Neuronal stem cell (in vitro differentiated cells): ENCODE results near the gene GTF2F1.

ENCODE experiments used
- DNase-seq: peaks from one replicate; pipeline ENCODE4 v3.0.0-alpha.2; 2013; ENCODE audit warnings: low spot score
- H2AFZ ChIP-seq: one replicate; pipeline ENCODE4 v1.6.1; 2013; ENCODE audit warnings: mild to moderate bottlenecking, low read length, inconsistent platforms
- H2AK5ac ChIP-seq: 2 replicates; pipeline ENCODE4 v1.6.1; 2013; ENCODE audit warnings: low read depth, mild to moderate bottlenecking, inconsistent platforms, low read length, moderate library complexity, mixed read lengths
- H2BK120ac ChIP-seq: 2 replicates; pipeline ENCODE4 v1.6.1; 2013; ENCODE audit warnings: low read depth, mild to moderate bottlenecking, inconsistent platforms, low read length, moderate library complexity, mixed read lengths
- H2BK12ac ChIP-seq: one replicate; pipeline ENCODE4 v1.6.1; 2013; ENCODE audit warnings: low read length, inconsistent platforms
- H2BK15ac ChIP-seq: 2 replicates; pipeline ENCODE4 v1.6.1; 2013; ENCODE audit warnings: mild to moderate bottlenecking, low read length, inconsistent platforms, mixed read lengths
- H2BK5ac ChIP-seq: one replicate; pipeline ENCODE4 v1.6.1; 2013; ENCODE audit warnings: inconsistent platforms, mild to moderate bottlenecking, low read length, moderate library complexity
- H3K14ac ChIP-seq: one replicate; pipeline ENCODE4 v1.6.1; 2013; ENCODE audit warnings: low read length, inconsistent platforms
- H3K18ac ChIP-seq: 2 replicates; pipeline ENCODE4 v1.6.1; 2013; ENCODE audit warnings: low read length, inconsistent platforms
- H3K23ac ChIP-seq: 2 replicates; pipeline ENCODE4 v1.6.1; 2013; ENCODE audit warnings: low read depth, mild to moderate bottlenecking, mixed read lengths, low read length, inconsistent platforms; ENCODE audit not compliant: poor library complexity
- H3K27ac ChIP-seq: replicated peaks from 3 replicates; pipeline ENCODE4 v1.5.1; 2013; ENCODE audit warnings: low read length, inconsistent platforms
- H3K27me3 ChIP-seq, 3 experiments: 2 replicates each; pipeline ENCODE4 v1.6.1; 2013; ENCODE audit warnings: low read length in 3 of 3, mild to moderate bottlenecking in 2 of 3, inconsistent platforms in 1 of 3, low read depth in 1 of 3, mixed read lengths in 1 of 3, moderate library complexity in 1 of 3; ENCODE audit not compliant: control insufficient read depth in 3 of 3, insufficient read depth in 3 of 3
- H3K36me3 ChIP-seq, 2 donors: replicated peaks in 1 of 2; 2 replicates each; pipeline ENCODE4 v1.6.1; 2013; ENCODE audit warnings: low read length in 2 of 2; ENCODE audit not compliant: control insufficient read depth in 2 of 2, insufficient read depth in 2 of 2
- H3K4ac ChIP-seq: 2 replicates; pipeline ENCODE4 v1.6.1; 2013; ENCODE audit warnings: inconsistent platforms, mild to moderate bottlenecking, low read length, moderate library complexity
- H3K4me1 ChIP-seq, 2 donors: 1 replicate in 1 of 2; 2 replicates in 1 of 2; pipeline ENCODE4 v1.6.1; 2013; ENCODE audit warnings: low read length in 2 of 2, low read depth in 1 of 2; ENCODE audit not compliant: control insufficient read depth in 2 of 2, insufficient read depth in 1 of 2
- H3K4me2 ChIP-seq: one replicate; pipeline ENCODE4 v1.6.1; 2013; ENCODE audit warnings: mild to moderate bottlenecking, low read length, inconsistent platforms; ENCODE audit not compliant: insufficient read depth, poor library complexity, severe bottlenecking
- H3K4me3 ChIP-seq, 2 donors: 2 replicates each; pipeline ENCODE4 v1.5.1; 2013; ENCODE audit warnings: low read length in 2 of 2, mild to moderate bottlenecking in 2 of 2, inconsistent platforms in 1 of 2, moderate library complexity in 1 of 2
- H3K79me1 ChIP-seq: one replicate; pipeline ENCODE4 v1.6.1; 2013; ENCODE audit warnings: low read depth, mild to moderate bottlenecking, inconsistent platforms, low read length, moderate library complexity
- H3K9ac ChIP-seq: one replicate; pipeline ENCODE4 v1.6.1; 2013; ENCODE audit warnings: mild to moderate bottlenecking, low read depth, low read length, inconsistent platforms; ENCODE audit not compliant: poor library complexity
- H3K9me3 ChIP-seq, 2 donors: replicated peaks in 1 of 2; 2 replicates each; pipeline versions ENCODE3 to v1.6.1; 2013; ENCODE audit warnings: low read length in 2 of 2, mild to moderate bottlenecking in 2 of 2, inconsistent platforms in 1 of 2, low read depth in 1 of 2, mixed read lengths in 1 of 2, moderate library complexity in 1 of 2; ENCODE audit not compliant: control insufficient read depth in 2 of 2, insufficient read depth in 1 of 2
- H4K8ac ChIP-seq: one replicate; pipeline ENCODE4 v1.6.1; 2013; ENCODE audit warnings: low read depth, mild to moderate bottlenecking, inconsistent platforms, low read length, moderate library complexity
- H4K91ac ChIP-seq: one replicate; pipeline ENCODE4 v1.6.1; 2013; ENCODE audit warnings: low read length, low read depth, mild to moderate bottlenecking, inconsistent platforms; ENCODE audit not compliant: poor library complexity
- WGBS, 2 donors: extraction: QIAGEN DNeasy Blood & Tissue Kit; methylation state at CpG; one replicate each; pipeline ENCODE4 v1.1.7; 2013; ENCODE audit warnings: missing lambda C conversion rate in 2 of 2, mixed read lengths in 1 of 2; ENCODE audit not compliant: insufficient read length in 2 of 2, insufficient replicate concordance in 1 of 2; ENCODE audit errors: extremely low coverage in 2 of 2; 5-methylcytosine and 5-hydroxymethylcytosine counted together

Gene GTF2F1

DNA sequence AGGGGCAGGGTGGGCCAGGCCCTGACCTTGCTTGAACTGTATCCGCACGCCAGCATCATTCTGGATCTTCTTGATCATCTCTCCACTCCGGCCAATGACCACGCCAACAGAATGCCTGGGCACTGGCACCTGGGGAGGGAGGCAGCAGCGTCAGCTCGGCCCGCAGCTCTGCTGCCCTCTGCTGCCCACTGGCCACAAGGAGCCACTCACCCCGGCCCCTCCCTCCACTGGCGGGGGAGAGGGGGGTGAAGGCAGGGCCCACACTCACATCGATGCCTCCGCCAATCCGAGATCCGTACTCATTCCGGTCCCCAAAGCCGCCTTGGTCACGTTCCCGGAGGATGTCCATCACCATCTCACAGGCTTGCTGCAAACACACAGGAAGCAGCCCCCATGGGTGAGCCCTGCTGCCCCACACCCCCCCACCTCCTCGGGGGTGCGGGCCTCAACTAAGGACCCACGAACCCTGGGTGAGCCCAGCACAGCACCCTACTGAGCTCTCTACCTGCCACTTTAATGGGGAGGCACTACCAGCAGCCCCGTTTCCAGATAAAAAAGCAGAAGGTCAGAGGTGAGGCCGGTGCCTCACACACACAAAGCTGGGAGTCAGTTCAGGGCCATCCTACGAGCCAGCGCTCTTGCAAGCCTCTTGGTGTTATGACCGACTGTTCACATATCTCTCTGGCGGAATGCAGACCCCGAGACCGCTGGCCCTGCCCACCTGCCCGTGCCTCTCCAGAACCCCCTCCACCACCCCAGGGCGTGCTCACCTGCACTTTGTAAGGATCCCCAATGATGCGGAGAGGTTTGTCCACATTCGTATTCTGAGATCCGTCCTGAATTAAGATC, 25.0 kb upstream of the GTF2F1 start:
- no peak overlapping the region for H2AK5ac ChIP-seq
- H3K4me3 ChIP-seq: no peak overlapping the region
- H3K14ac ChIP-seq: no peak overlapping the region
- no peak overlapping the region for H3K27ac ChIP-seq
- peak overlapping the region; percentile 54 for H2BK5ac ChIP-seq
- peak overlapping the region; percentile 68 for H3K9ac ChIP-seq
- no peak overlapping the region for H3K18ac ChIP-seq
- H3K23ac ChIP-seq: peak overlapping the region; percentile 81
- WGBS, 2 donors: no CpG with 5 or more reads among the region's 33 CpGs
- H4K91ac ChIP-seq: no peak overlapping the region
- no peaks in the 10 kb centered on the region for H3K27me3 ChIP-seq
- peaks cover under 1 to 9% of the 10 kb centered on the region in 2 donors for H3K4me1 ChIP-seq
- no peak overlapping the region for H2AFZ ChIP-seq
- no peak for DNase-seq
- no peaks in the 10 kb centered on the region for H3K9me3 ChIP-seq
- H2BK12ac ChIP-seq: no peak overlapping the region
- H3K79me1 ChIP-seq: peaks cover 49% of the 10 kb centered on the region
- peaks cover 74 to 98% of the 10 kb centered on the region in 2 donors for H3K36me3 ChIP-seq
- no peak overlapping the region for H3K4me2 ChIP-seq
- H2BK120ac ChIP-seq: no peak overlapping the region
- H2BK15ac ChIP-seq: no peak overlapping the region
- H3K4ac ChIP-seq: no peak overlapping the region
- H4K8ac ChIP-seq: no peak overlapping the region

DNA sequence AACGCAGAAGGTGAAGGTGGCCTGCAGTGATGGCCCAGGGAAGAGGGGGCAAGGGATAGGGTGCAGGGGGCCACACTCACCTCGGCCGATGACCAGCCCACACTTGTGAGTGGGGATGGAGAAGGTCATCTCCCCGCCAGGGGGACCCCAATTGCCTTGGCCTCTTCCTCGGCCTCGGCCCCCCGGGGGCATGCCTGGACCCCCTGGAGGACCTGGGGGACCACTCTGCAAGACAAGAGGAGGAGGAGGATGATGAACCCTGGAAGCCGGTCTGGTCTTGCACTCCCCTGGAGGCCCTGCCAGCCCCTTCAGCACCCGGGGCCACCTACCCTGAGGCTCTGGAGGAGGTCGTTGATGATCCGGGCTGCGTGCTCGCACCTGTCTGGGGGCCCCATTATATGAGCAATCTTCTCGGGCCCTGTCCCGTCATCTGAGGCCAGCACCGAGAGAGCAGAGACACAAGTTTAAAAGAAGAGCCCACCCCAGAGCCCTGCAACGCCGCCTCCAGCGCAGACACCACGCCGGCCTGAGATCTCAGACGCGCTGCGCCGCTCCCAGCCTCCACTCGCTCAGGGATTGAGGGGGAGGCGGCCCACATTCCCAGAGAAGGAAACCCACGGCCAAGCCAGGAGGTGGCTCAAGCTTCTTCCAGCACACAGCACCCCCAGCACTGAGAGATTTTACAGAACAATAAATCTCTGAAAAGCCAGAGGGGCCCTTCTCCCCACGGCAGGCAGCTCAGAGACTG, 23.9 kb upstream of the GTF2F1 start:
- H3K4ac ChIP-seq: no peak overlapping the region
- peaks cover 71 to 94% of the 10 kb centered on the region in 2 donors for H3K36me3 ChIP-seq
- no peak overlapping the region for H3K4me2 ChIP-seq
- H3K27ac ChIP-seq: no peak overlapping the region
- no peaks in the 10 kb centered on the region for H3K9me3 ChIP-seq
- peaks cover 0 to 1% of the 10 kb centered on the region in 2 donors for H3K4me1 ChIP-seq
- H2AK5ac ChIP-seq: no peak overlapping the region
- no peak for DNase-seq
- no peak overlapping the region for H3K23ac ChIP-seq
- no peak overlapping the region for H2BK120ac ChIP-seq
- H4K91ac ChIP-seq: no peak overlapping the region
- no CpG with 5 or more reads among the region's 29 CpGs for WGBS, 2 donors
- no peak overlapping the region for H3K4me3 ChIP-seq
- H3K27me3 ChIP-seq: no peaks in the 10 kb centered on the region
- H3K14ac ChIP-seq: no peak overlapping the region
- no peak overlapping the region for H2BK12ac ChIP-seq
- H3K79me1 ChIP-seq: peaks cover 46% of the 10 kb centered on the region
- no peak overlapping the region for H4K8ac ChIP-seq
- H3K9ac ChIP-seq: peak overlapping the region; percentile 66
- no peak overlapping the region for H2BK15ac ChIP-seq
- H2BK5ac ChIP-seq: peak overlapping the region; percentile 54
- H3K18ac ChIP-seq: no peak overlapping the region
- H2AFZ ChIP-seq: no peak overlapping the region

DNA sequence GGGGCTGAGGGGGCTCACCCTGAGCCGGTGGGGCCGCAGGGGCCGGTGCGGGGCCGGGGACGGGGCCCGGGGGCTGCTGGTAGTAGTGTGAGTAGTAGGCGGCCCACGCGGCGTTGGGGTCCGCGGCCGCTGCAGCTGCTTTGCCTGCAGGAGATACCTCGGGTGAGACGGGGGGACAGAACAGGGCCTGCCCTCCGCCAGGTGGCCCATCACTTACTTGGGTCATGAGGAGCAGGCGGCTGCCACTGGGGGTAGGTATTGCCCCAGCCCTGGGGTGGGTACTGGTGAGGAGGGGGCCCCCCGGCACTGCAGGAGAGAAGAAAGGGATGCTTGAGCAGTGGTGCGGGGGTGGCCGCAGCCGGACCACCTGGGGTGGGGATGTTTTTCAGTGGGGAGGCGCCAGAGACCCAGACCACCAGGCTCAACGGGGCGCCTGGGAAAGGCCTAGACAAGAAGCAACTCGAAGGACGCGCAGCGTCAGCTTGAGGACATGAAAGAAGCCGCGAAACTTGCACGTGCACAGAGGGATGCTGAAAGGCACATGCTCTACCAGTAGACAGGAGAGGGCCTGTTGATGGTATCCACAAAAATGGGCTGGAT, 22.7 kb upstream of the GTF2F1 start:
- no peaks in the 10 kb centered on the region for H3K4me1 ChIP-seq
- H3K4me2 ChIP-seq: no peak overlapping the region
- H3K4me3 ChIP-seq: no peak overlapping the region
- no peaks in the 10 kb centered on the region for H3K27me3 ChIP-seq
- H2BK120ac ChIP-seq: no peak overlapping the region
- H2BK12ac ChIP-seq: no peak overlapping the region
- no peak overlapping the region for H3K4ac ChIP-seq
- H3K9me3 ChIP-seq: no peaks in the 10 kb centered on the region
- no peak for DNase-seq
- no peak overlapping the region for H2BK15ac ChIP-seq
- WGBS, 2 donors: no CpG with 5 or more reads among the region's 32 CpGs
- peaks cover 59 to 82% of the 10 kb centered on the region in 2 donors for H3K36me3 ChIP-seq
- H3K18ac ChIP-seq: no peak overlapping the region
- no peak overlapping the region for H3K27ac ChIP-seq
- no peak overlapping the region for H3K14ac ChIP-seq
- H4K91ac ChIP-seq: no peak overlapping the region
- peaks cover 38% of the 10 kb centered on the region for H3K79me1 ChIP-seq
- no peak overlapping the region for H4K8ac ChIP-seq
- no peak overlapping the region for H2AK5ac ChIP-seq
- H3K23ac ChIP-seq: no peak overlapping the region
- H3K9ac ChIP-seq: no peak overlapping the region
- H2BK5ac ChIP-seq: no peak overlapping the region
- no peak overlapping the region for H2AFZ ChIP-seq
